Tibial nerve (tissue), 4 donors: ENCODE results near the gene MBP. TPM values are rescaled to one million over a fixed set of nuclear protein-coding genes. Genes with fewer than 3 reads are reported as not detected.
"Not testable (repeated sequence)": the region's sequence is repeated elsewhere in the genome, so short reads cannot be mapped to it uniquely, and the experiment has no call there.

Experiments used
- DNase-seq, 2 donors: peaks; one replicate each; pipeline ENCODE4 v3.0.0-alpha.2; 2019; ENCODE audit warnings: low spot score in 2 of 2
- H3K27ac ChIP-seq, 4 donors: fragments of 200-600 bp; sonication (generic) in 3 of 4; one replicate each; pipeline ENCODE4 v1.5.1; 2017 to 2019; ENCODE audit warnings: mild to moderate bottlenecking in 1 of 4
- H3K27me3 ChIP-seq, 2 donors: fragments of 200-600 bp; sonication (generic) in 1 of 2; one replicate each; pipeline versions ENCODE4 v1.5.1 to v1.6.0; 2017 to 2019
- H3K36me3 ChIP-seq, 3 donors: fragments of 200-600 bp; sonication (generic); one replicate each; pipeline ENCODE4 v1.5.1; 2018 to 2019
- H3K4me1 ChIP-seq, 4 donors: fragments of 200-600 bp; sonication (generic) in 3 of 4; one replicate each; pipeline ENCODE4 v1.5.1; 2017 to 2019
- H3K4me3 ChIP-seq, 4 donors: fragments of 200-600 bp; sonication (generic) in 3 of 4; one replicate each; pipeline ENCODE4 v1.5.1; 2017 to 2019; ENCODE audit warnings: mild to moderate bottlenecking in 1 of 4, moderate library complexity in 1 of 4
- H3K9me3 ChIP-seq, 4 donors: fragments of 200-600 bp; sonication (generic) in 3 of 4; one replicate each; pipeline ENCODE4 v1.5.1; 2017 to 2019
- EP300 ChIP-seq, 2 donors: sonication (generic); formaldehyde crosslinking; IDR thresholded peaks; one replicate each; pipeline ENCODE4 v1.6.1; 2017; ENCODE audit warnings: antibody characterized with exemption in 2 of 2, mild to moderate bottlenecking in 1 of 2
- POLR2A ChIP-seq, 2 donors: fragments of 450-650 bp; IDR thresholded peaks; one replicate each; pipeline ENCODE4 v1.6.1; 2017; ENCODE audit warnings: antibody characterized with exemption in 2 of 2, mild to moderate bottlenecking in 2 of 2, moderate library complexity in 2 of 2
- WGBS, 2 donors: methylation state at CpG; one replicate each; pipeline ENCODE4 v1.1.5; 2018; 5-methylcytosine and 5-hydroxymethylcytosine counted together
- total RNA-seq, 4 donors: library from RNA; depleted of rRNA; stranded (reverse); fragments of >200 nt; gene quantifications; one replicate each; pipeline ENCODE4 v1.1.0, GENCODE V29; 2016
- TF ChIP-seq, protein P1 (sequence below), 5 experiments: fragments of 200-600 bp in 3 of 5; fragments of 450-650 bp in 2 of 5; sonication (generic) in 3 of 5; IDR thresholded peaks; one replicate each; pipeline ENCODE4 v1.5.1; 2016 to 2019; ENCODE audit warnings: antibody characterized with exemption in 5 of 5, mild to moderate bottlenecking in 3 of 5, moderate library complexity in 2 of 5

The MBP gene
- total RNA-seq, 4 donors from 2014 or later, result 831 to 1,485 (median 1,405) TPM

GRCh38 chr18:76953156-76953555 is 179.4 kb downstream of the MBP start:
- H3K27ac ChIP-seq, result peak overlapping the region in 2 of 4 donors; percentile 41 to 60
- 51 to 59% methylated on average over 6 of the region's 6 CpGs for WGBS, 2 donors

DNA sequence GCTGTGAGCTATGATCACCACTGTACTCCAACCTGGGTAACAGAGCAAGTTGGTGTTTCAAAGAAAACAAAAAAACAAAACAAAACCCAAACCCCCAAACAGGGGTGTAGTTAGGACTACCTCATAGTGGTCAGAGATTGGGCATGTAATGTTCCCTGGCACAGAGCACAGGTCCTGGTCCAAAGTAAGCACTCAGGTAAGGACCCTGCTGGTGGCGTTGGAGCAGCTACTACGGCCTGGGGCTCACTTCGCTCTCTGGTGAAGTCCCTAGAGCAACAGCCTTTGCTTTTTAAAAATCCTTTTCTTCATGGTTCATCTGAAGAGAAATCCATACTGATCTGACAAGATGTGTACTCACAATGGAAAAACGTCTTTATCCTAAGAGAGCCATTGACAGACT is 179.8 kb downstream of the MBP start:
- H3K36me3 ChIP-seq, result peaks cover 0 to 70% (median 2%) of the 10 kb centered on the region in 3 donors
- peaks cover 0 to 23% (median 3%) of the 10 kb centered on the region in 4 donors for H3K4me1 ChIP-seq
- no peak overlapping the region for H3K27ac ChIP-seq
- no peaks in the 10 kb centered on the region for H3K27me3 ChIP-seq
- 76 to 86% methylated on average over 4 of the region's 4 CpGs for WGBS, 2 donors
- TF ChIP-seq POLR2A (IDR thresholded peaks at IDR 0.05) (no peak), EP300 (IDR thresholded peaks at IDR 0.05) (no peak)
- TF ChIP-seq, protein P1, sequence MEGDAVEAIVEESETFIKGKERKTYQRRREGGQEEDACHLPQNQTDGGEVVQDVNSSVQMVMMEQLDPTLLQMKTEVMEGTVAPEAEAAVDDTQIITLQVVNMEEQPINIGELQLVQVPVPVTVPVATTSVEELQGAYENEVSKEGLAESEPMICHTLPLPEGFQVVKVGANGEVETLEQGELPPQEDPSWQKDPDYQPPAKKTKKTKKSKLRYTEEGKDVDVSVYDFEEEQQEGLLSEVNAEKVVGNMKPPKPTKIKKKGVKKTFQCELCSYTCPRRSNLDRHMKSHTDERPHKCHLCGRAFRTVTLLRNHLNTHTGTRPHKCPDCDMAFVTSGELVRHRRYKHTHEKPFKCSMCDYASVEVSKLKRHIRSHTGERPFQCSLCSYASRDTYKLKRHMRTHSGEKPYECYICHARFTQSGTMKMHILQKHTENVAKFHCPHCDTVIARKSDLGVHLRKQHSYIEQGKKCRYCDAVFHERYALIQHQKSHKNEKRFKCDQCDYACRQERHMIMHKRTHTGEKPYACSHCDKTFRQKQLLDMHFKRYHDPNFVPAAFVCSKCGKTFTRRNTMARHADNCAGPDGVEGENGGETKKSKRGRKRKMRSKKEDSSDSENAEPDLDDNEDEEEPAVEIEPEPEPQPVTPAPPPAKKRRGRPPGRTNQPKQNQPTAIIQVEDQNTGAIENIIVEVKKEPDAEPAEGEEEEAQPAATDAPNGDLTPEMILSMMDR (IDR thresholded peaks at IDR 0.05), result no peak
- no peaks in the 10 kb centered on the region for H3K9me3 ChIP-seq
- no peak for DNase-seq
- H3K4me3 ChIP-seq, result no peak overlapping the region

More at GRCh38 chr18:76953156-76953555, 179.4 kb downstream of the MBP start:
- H3K36me3 ChIP-seq, result peaks cover 0 to 70% (median 0%) of the 10 kb centered on the region in 3 donors
- TF ChIP-seq EP300 (IDR thresholded peaks at IDR 0.05), result no peak
- no peak for TF ChIP-seq POLR2A (IDR thresholded peaks at IDR 0.05)
- TF ChIP-seq, protein P1 (IDR thresholded peaks at IDR 0.05), result no peak
- H3K4me3 ChIP-seq, result peak overlapping the region in 1 of 4 donors; percentile 13
- no peaks in the 10 kb centered on the region for H3K27me3 ChIP-seq
- no peak for DNase-seq
- H3K9me3 ChIP-seq, result no peaks in the 10 kb centered on the region
- H3K4me1 ChIP-seq, result peaks cover 0 to 26% (median 3%) of the 10 kb centered on the region in 4 donors

DNA sequence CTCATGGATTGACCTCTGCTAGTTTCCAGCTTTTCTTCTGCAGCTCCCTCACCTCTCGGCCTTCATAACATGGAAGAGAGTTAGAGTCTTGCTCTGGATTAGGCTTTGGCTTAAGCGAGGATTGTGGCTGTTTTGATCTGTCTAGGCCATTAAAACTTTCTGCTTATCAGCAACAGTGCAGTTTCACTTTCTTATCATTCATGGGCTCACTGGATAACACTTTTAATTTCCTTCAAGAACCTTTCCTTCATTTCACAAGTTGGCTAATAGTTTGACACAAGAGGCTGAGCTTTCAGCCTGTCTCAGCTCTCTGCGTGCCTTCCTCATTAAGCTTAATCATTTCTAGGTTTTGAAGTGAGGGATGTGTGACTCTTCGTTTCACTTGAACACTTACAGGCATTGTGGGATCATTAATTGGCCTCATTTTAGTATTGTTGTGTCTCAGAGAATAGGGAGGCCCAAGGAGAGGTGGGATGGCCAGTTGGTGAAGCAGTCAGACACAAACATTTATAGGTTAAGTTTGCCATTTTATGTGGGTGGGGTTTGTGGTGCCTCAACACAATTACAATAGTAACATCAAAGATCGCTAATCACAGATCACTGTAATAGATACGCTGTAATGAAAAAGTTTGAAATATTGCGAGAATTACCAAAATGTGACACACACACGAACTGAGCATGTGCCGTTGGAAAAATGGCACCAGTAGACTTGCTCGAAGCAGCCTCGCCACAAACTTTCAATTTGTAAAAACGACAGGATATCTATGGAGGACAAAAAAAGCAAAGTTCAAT is 180.9 kb downstream of the MBP start:
- no peak for DNase-seq
- Histone ChIP-seq H3K9me3 (no peaks in the 10 kb centered on the region), H3K4me3 (no peak overlapping the region), H3K27ac (no peak overlapping the region), H3K4me1 (peaks cover 0 to 16% (median 3%) of the 10 kb centered on the region in 4 donors), H3K27me3 (no peaks in the 10 kb centered on the region), H3K36me3 (peaks cover 0 to 70% (median 2%) of the 10 kb centered on the region in 3 donors)
- WGBS, 2 donors, result 89 to 92% methylated on average over 12 of the region's 12 CpGs
- no peak for TF ChIP-seq EP300 (IDR thresholded peaks at IDR 0.05)
- no peak for TF ChIP-seq POLR2A (IDR thresholded peaks at IDR 0.05)
- TF ChIP-seq, protein P1 (IDR thresholded peaks at IDR 0.05), result no peak

GRCh38 chr18:76948345-76948744 is 184.2 kb downstream of the MBP start:
- H3K36me3 ChIP-seq, result peaks cover 0 to 70% (median 2%) of the 10 kb centered on the region in 3 donors
- H3K9me3 ChIP-seq, result no peaks in the 10 kb centered on the region
- DNase-seq, result no peak
- peaks cover 0 to 5% (median 1%) of the 10 kb centered on the region in 4 donors for H3K4me1 ChIP-seq
- TF ChIP-seq, protein P1 (IDR thresholded peaks at IDR 0.05), result no peak
- TF ChIP-seq POLR2A (IDR thresholded peaks at IDR 0.05) (no peak), EP300 (IDR thresholded peaks at IDR 0.05) (no peak)
- H3K4me3 ChIP-seq, result no peak overlapping the region
- WGBS, 2 donors, result 71 to 85% methylated on average over 8 of the region's 8 CpGs
- H3K27me3 ChIP-seq, result no peaks in the 10 kb centered on the region
- no peak overlapping the region for H3K27ac ChIP-seq

DNA sequence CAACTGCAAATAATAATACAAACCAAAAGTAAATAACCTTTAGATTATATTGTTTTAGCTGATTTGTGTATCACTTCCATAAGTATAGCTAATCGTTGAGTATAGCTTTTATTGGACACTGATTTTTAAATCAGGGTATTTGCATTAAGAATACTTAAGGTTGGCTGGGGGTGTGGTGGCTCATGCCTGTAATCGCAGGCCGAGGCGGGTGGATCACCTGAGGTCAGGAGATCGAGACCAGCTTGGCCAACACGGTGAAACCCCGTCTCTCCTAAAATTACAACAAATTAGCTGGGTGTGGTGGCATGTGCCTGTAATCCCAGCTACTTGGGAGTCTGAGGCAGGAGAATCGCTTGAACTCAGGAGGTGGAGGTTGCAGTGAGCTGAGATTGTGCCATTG is 188.2 kb downstream of the MBP start:
- H3K27me3 ChIP-seq, DNase-seq, H3K27ac ChIP-seq, H3K4me1 ChIP-seq, H3K4me3 ChIP-seq, H3K9me3 ChIP-seq: not testable (repeated sequence)
- 96 to 97% methylated on average over 8 of the region's 8 CpGs for WGBS, 2 donors
- H3K36me3 ChIP-seq, result peaks cover 0 to 60% (median 2%) of the 10 kb centered on the region in 3 donors
